Measurements from ENCODE around the gene TIGD3.

DNA sequence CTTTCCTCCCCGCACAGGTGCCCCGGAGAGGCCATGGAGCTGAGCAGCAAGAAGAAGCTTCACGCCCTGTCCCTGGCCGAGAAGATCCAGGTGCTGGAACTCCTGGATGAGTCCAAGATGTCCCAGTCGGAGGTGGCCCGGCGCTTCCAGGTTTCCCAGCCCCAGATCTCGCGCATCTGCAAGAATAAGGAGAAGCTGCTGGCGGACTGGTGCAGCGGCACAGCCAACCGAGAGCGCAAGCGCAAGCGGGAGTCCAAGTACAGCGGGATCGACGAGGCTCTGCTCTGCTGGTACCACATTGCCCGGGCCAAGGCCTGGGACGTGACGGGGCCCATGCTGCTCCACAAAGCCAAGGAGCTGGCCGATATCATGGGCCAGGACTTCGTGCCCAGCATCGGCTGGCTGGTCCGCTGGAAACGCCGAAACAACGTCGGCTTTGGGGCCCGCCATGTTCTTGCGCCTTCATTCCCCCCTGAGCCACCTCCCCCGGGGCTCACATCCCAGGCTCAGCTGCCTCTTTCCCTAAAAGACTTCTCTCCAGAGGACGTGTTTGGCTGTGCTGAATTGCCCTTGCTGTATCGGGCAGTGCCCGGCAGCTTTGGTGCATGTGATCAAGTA is 1.3 kb downstream of the TIGD3 start:
- TF ChIP-seq EZH2 (IDR thresholded peaks at IDR 0.05; ENCODE audit: borderline replicate concordance, control insufficient read depth, low read depth, low read length) (no peak), CTCF (IDR thresholded peaks at IDR 0.05 in 2 of 3, conservative IDR thresholded peaks at IDR 0.05 in 1 of 3; ENCODE audit: control insufficient read depth in 2 of 3, extremely low read depth in 1 of 3, insufficient read depth in 1 of 3, low read depth in 3 of 3, low read length in 3 of 3) (no peak), POLR2AphosphoS5 (IDR thresholded peaks at IDR 0.05; ENCODE audit: low read length) (no peak), SIN3A (IDR thresholded peaks at IDR 0.05; ENCODE audit: low read depth, low read length) (no peak), FOS (IDR thresholded peaks at IDR 0.05; ENCODE audit: borderline replicate concordance, extremely low read depth, insufficient read length) (no peak), POLR2A (IDR thresholded peaks at IDR 0.05; ENCODE audit: low read depth, low read length) (no peak)
- TF ChIP-seq, protein P1, sequence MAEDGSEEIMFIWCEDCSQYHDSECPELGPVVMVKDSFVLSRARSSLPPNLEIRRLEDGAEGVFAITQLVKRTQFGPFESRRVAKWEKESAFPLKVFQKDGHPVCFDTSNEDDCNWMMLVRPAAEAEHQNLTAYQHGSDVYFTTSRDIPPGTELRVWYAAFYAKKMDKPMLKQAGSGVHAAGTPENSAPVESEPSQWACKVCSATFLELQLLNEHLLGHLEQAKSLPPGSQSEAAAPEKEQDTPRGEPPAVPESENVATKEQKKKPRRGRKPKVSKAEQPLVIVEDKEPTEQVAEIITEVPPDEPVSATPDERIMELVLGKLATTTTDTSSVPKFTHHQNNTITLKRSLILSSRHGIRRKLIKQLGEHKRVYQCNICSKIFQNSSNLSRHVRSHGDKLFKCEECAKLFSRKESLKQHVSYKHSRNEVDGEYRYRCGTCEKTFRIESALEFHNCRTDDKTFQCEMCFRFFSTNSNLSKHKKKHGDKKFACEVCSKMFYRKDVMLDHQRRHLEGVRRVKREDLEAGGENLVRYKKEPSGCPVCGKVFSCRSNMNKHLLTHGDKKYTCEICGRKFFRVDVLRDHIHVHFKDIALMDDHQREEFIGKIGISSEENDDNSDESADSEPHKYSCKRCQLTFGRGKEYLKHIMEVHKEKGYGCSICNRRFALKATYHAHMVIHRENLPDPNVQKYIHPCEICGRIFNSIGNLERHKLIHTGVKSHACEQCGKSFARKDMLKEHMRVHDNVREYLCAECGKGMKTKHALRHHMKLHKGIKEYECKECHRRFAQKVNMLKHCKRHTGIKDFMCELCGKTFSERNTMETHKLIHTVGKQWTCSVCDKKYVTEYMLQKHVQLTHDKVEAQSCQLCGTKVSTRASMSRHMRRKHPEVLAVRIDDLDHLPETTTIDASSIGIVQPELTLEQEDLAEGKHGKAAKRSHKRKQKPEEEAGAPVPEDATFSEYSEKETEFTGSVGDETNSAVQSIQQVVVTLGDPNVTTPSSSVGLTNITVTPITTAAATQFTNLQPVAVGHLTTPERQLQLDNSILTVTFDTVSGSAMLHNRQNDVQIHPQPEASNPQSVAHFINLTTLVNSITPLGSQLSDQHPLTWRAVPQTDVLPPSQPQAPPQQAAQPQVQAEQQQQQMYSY (CRISPR knock-in tag; IDR thresholded peaks at IDR 0.05) = no peak
- TF ChIP-seq, protein P2, sequence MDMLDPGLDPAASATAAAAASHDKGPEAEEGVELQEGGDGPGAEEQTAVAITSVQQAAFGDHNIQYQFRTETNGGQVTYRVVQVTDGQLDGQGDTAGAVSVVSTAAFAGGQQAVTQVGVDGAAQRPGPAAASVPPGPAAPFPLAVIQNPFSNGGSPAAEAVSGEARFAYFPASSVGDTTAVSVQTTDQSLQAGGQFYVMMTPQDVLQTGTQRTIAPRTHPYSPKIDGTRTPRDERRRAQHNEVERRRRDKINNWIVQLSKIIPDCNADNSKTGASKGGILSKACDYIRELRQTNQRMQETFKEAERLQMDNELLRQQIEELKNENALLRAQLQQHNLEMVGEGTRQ (IDR thresholded peaks at IDR 0.05; ENCODE audit: borderline replicate concordance, low read depth, low read length) = no peak
